Left ventricle myocardium inferior (tissue), 1 donor: ENCODE results near the gene POC1B. TPM values are rescaled to one million over a fixed set of nuclear protein-coding genes. Genes with fewer than 3 reads are reported as not detected.

Experiments used
- DNase-seq: peaks from one replicate; pipeline ENCODE4 v3.0.0-alpha.2; 2020
- H3K27ac ChIP-seq: fragments of 200-600 bp; replicated peaks from 2 replicates; pipeline ENCODE4 v1.8.0; 2021
- H3K27me3 ChIP-seq: fragments of 200-600 bp; 2 replicates; pipeline ENCODE4 v1.8.0; 2021; ENCODE audit warnings: low read depth
- H3K36me3 ChIP-seq: fragments of 200-600 bp; 2 replicates; pipeline ENCODE4 v1.8.0; 2021
- H3K4me1 ChIP-seq: fragments of 200-600 bp; 2 replicates; pipeline ENCODE4 v1.8.0; 2021
- H3K4me3 ChIP-seq: fragments of 200-600 bp; 2 replicates; pipeline ENCODE4 v1.8.0; 2021; ENCODE audit warnings: mild to moderate bottlenecking, moderate library complexity
- H3K9me3 ChIP-seq: fragments of 200-600 bp; replicated peaks from 2 replicates; pipeline ENCODE4 v1.8.0; 2021
- CTCF ChIP-seq: fragments of 200-600 bp; IDR thresholded peaks from 2 replicates; pipeline ENCODE4 v1.8.0; 2021; ENCODE audit warnings: antibody characterized with exemption, mild to moderate bottlenecking, borderline replicate concordance
- intact Hi-C: fragments of 100-400 bp; cut with micrococcal nuclease; formaldehyde crosslinking; loops from one replicate; pipeline ENCODE4 v1.11.0; 2022
- total RNA-seq: library from RNA; stranded (reverse); fragmentation: NEBNext Ultra II Directional; extraction: Animal tissue kit (Norgen Biotek cat#: 25700); gene quantifications from one replicate; pipeline ENCODE4 v1.2.1, GENCODE V29; 2021
- donor health status: DM: no; HTN: yes; CAD: no; lungs with severe emphysema.

The POC1B gene
- total RNA-seq, 1 donor from 2014 or later = 8.6 TPM

- no peaks in the 10 kb centered on the region for H3K27me3 ChIP-seq
- H3K36me3 ChIP-seq = no peaks in the 10 kb centered on the region
- no peak overlapping the region for H3K27ac ChIP-seq
- intact Hi-C loops = no loop called here
- no peaks in the 10 kb centered on the region for H3K4me1 ChIP-seq
- DNase-seq = no peak
- TF ChIP-seq CTCF = no peak
- no peak overlapping the region for H3K4me3 ChIP-seq
- no peaks in the 10 kb centered on the region for H3K9me3 ChIP-seq
Observed at GRCh38 chr12:89417246-89417977, 108.4 kb downstream of the POC1B start.

GRCh38 chr12:89416049-89416792 lies 109.6 kb downstream of the POC1B start:
- Histone ChIP-seq H3K36me3 (no peaks in the 10 kb centered on the region), H3K27ac (no peak overlapping the region), H3K4me1 (no peaks in the 10 kb centered on the region), H3K4me3 (no peak overlapping the region), H3K9me3 (no peaks in the 10 kb centered on the region), H3K27me3 (no peaks in the 10 kb centered on the region)
- intact Hi-C loops = no loop called here
- no peak for DNase-seq
- TF ChIP-seq CTCF = no peak

GRCh38 chr12:89414851-89415250 lies 111.0 kb downstream of the POC1B start:
- Histone ChIP-seq H3K27me3 (no peaks in the 10 kb centered on the region), H3K9me3 (no peaks in the 10 kb centered on the region), H3K36me3 (no peaks in the 10 kb centered on the region), H3K4me3 (no peak overlapping the region), H3K4me1 (no peaks in the 10 kb centered on the region), H3K27ac (no peak overlapping the region)
- no peak for TF ChIP-seq CTCF
- DNase-seq = no peak
- intact Hi-C loops = no loop called here

- TF ChIP-seq CTCF = no peak
- Histone ChIP-seq H3K4me3 (no peak overlapping the region), H3K36me3 (no peaks in the 10 kb centered on the region)
Observed at GRCh38 chr12:89414322-89414721, 111.5 kb downstream of the POC1B start.

GRCh38 chr12:89413234-89413633 lies 112.6 kb downstream of the POC1B start:
- Histone ChIP-seq H3K36me3 (no peaks in the 10 kb centered on the region), H3K27me3 (no peaks in the 10 kb centered on the region)

More at GRCh38 chr12:89414322-89414721, 111.5 kb downstream of the POC1B start:
- Histone ChIP-seq H3K9me3 (no peaks in the 10 kb centered on the region), H3K27ac (no peak overlapping the region), H3K4me1 (no peaks in the 10 kb centered on the region), H3K27me3 (no peaks in the 10 kb centered on the region)
- DNase-seq = no peak
- intact Hi-C loops = no loop called here

More at GRCh38 chr12:89413234-89413633, 112.6 kb downstream of the POC1B start:
- H3K4me1 ChIP-seq = no peaks in the 10 kb centered on the region
- no peak for DNase-seq
- intact Hi-C loops = no loop called here
- H3K27ac ChIP-seq = no peak overlapping the region
- TF ChIP-seq CTCF = no peak
- no peaks in the 10 kb centered on the region for H3K9me3 ChIP-seq
- H3K4me3 ChIP-seq = no peak overlapping the region
